ENCODE data around the gene NCOA1.

NCOA1 gene

DNA sequence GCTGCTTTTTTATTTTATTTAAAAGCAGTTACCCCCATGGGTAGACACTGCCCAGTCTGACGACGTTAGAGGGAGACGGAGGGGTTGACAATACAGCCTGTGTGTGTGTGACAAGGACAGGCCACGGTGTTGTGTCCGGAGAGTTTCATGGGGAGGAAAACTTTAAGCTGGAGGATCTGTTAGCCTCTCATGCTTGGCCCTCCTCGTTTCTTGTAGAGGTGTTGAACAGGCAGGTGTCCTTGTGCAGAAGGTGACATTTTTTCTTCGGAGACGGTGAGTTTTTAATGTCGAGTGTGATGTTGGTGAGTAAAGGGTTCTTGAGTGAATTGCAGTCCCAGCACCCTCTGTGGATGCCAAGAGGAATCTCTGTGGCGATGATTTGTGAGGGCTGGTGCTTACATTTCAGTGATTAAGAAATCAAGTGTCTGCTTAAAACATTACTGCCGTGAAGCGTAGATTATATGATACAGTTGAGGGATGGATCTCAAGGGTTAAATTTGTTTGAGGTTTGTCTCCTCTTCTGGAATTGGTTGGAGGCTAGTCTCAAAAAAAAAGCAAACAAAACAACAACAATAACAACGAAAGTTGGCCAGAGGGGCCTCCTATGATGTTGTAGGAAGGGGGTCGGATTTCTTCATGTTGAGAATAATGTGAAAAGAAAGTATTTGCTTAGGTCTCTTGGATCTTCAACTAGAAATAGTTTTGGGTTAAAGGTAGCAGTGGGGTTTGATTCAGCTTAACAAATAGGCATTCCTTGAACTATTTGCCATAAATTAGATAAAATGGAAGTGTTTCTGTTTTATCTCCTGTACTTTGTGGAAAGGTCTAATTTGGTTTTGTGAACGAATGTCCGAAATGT, 1.6 kb downstream of the NCOA1 start:
- H3K4me3 ChIP-seq = peak overlapping the region; percentile 82 to 91
- H3K9me3 ChIP-seq = no peaks in the 10 kb centered on the region
- H3K4me1 ChIP-seq = peaks cover 0 to 42% (median 15%) of the 10 kb centered on the region in 4 donors
- peak in 1 of 2 donors; percentile 36 for DNase-seq
- no peaks in the 10 kb centered on the region for H3K27me3 ChIP-seq
- intact Hi-C loops (cut with DNase I; ENCODE audit: low total_unique reads) = no loop called here
- TF ChIP-seq, protein P1, sequence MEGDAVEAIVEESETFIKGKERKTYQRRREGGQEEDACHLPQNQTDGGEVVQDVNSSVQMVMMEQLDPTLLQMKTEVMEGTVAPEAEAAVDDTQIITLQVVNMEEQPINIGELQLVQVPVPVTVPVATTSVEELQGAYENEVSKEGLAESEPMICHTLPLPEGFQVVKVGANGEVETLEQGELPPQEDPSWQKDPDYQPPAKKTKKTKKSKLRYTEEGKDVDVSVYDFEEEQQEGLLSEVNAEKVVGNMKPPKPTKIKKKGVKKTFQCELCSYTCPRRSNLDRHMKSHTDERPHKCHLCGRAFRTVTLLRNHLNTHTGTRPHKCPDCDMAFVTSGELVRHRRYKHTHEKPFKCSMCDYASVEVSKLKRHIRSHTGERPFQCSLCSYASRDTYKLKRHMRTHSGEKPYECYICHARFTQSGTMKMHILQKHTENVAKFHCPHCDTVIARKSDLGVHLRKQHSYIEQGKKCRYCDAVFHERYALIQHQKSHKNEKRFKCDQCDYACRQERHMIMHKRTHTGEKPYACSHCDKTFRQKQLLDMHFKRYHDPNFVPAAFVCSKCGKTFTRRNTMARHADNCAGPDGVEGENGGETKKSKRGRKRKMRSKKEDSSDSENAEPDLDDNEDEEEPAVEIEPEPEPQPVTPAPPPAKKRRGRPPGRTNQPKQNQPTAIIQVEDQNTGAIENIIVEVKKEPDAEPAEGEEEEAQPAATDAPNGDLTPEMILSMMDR (IDR thresholded peaks at IDR 0.05) = no peak
- H3K36me3 ChIP-seq = no peaks in the 10 kb centered on the region
- H3K27ac ChIP-seq = peak overlapping the region; percentile 85 to 88

DNA sequence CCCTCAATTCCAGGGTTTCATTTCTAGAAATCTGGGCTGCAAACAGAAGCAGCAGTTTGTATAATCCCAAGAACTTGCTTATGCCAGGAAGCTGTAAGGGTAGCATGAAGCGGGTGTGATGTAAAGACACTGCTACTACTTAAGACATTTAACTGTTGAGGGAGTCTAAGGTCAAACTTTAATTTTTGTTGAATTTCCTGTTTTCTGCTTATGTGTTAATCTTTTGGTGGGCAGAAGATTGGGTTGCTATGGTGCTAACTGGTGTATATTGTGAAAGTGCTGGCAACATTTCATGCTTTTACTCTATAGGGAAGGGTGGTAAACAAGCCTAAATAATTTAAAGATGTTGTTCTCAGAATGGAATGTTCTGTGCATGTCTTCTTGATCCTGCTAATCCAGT, 2.7 kb downstream of the NCOA1 start:
- Histone ChIP-seq H3K27me3 (no peaks in the 10 kb centered on the region), H3K4me3 (peak overlapping the region in 1 of 2 donors; percentile 82), H3K27ac (no peak overlapping the region), H3K9me3 (no peaks in the 10 kb centered on the region), H3K36me3 (no peaks in the 10 kb centered on the region), H3K4me1 (peaks cover 0 to 50% (median 15%) of the 10 kb centered on the region in 4 donors)
- intact Hi-C loops (cut with DNase I; ENCODE audit: low total_unique reads) = no loop called here
- DNase-seq = no peak
- TF ChIP-seq, protein P1 (IDR thresholded peaks at IDR 0.05) = no peak

DNA sequence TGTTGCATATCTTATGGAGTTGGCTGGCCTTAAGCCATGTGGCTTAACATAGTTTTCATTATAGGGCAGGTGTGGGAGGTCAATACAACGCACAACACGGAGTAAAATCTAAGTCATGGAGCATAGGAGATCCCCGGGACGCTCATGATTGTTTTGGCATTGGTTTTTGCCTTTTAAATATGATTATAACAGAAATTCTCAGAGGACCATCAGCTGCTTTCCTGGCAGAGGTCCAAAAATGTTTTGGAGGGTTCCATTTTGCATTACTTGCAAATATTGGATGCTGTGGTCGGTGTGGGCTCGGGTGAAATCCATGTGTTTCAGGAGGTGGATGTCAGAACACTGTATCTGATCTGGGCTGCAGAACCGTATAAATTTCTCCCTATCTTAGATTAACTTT, 3.4 kb downstream of the NCOA1 start:
- no peaks in the 10 kb centered on the region for H3K9me3 ChIP-seq
- H3K27me3 ChIP-seq = no peaks in the 10 kb centered on the region
- intact Hi-C loops (cut with DNase I; ENCODE audit: low total_unique reads) = no loop called here
- H3K4me1 ChIP-seq = peaks cover 0 to 55% (median 15%) of the 10 kb centered on the region in 4 donors
- no peak overlapping the region for H3K27ac ChIP-seq
- no peak overlapping the region for H3K4me3 ChIP-seq
- no peak for DNase-seq
- no peaks in the 10 kb centered on the region for H3K36me3 ChIP-seq
- TF ChIP-seq, protein P1 (IDR thresholded peaks at IDR 0.05) = no peak

DNA sequence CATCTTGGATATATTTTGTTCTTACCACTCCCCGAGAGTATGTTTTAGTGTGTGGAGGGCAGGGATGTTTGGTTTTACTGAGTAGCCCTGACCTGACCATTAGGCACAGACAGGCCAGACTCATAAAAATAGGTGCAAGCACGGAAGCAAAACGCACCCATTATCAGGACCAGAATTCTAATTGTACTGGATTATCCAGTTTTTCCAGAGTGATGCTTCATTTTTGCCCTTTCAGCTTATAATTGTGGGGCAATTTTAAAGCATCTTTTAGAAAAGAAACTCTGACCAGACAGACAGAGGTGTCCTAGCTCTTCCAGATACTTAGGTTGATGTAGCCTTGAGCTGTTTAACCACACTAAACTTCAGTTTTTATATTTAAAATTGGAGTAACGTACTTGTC, 4.4 kb downstream of the NCOA1 start:
- H3K4me1 ChIP-seq = peaks cover 0 to 54% (median 10%) of the 10 kb centered on the region in 4 donors
- H3K27ac ChIP-seq = no peak overlapping the region
- TF ChIP-seq, protein P1 (IDR thresholded peaks at IDR 0.05) = no peak
- no peaks in the 10 kb centered on the region for H3K36me3 ChIP-seq
- H3K4me3 ChIP-seq = no peak overlapping the region
- H3K9me3 ChIP-seq = no peaks in the 10 kb centered on the region
- H3K27me3 ChIP-seq = no peaks in the 10 kb centered on the region
- intact Hi-C loops (cut with DNase I; ENCODE audit: low total_unique reads) = no loop called here
- DNase-seq = no peak

DNA sequence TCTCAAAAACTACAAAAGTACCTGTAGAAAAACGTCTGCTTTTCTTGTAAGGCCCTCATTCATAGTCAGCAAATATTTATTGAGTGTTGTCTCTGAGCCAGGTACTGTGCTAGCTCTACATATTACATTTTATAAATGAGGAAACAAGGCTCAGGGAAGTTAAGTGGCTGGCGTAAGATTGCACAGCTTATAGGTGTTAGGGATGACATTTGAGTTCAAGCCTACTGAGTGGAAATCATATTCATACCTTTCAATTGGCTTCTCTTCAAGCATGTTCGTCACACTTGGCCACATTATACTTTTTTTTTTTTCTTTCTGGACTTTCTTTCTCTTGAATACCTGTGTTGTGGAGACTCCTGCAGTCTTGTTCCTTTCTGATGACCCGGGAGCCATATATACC, 5.9 kb downstream of the NCOA1 start:
- Histone ChIP-seq H3K9me3 (no peaks in the 10 kb centered on the region), H3K4me3 (no peak overlapping the region), H3K27me3 (no peaks in the 10 kb centered on the region), H3K36me3 (no peaks in the 10 kb centered on the region), H3K27ac (no peak overlapping the region), H3K4me1 (peaks cover 0 to 58% (median 10%) of the 10 kb centered on the region in 4 donors)
- TF ChIP-seq, protein P1 (IDR thresholded peaks at IDR 0.05) = no peak
- DNase-seq = no peak
- intact Hi-C loops (cut with DNase I; ENCODE audit: low total_unique reads) = no loop called here

Measured in tibial artery (tissue), 4 donors.